ENCODE results near the gene ABCA3.

Gene ABCA3

DNA sequence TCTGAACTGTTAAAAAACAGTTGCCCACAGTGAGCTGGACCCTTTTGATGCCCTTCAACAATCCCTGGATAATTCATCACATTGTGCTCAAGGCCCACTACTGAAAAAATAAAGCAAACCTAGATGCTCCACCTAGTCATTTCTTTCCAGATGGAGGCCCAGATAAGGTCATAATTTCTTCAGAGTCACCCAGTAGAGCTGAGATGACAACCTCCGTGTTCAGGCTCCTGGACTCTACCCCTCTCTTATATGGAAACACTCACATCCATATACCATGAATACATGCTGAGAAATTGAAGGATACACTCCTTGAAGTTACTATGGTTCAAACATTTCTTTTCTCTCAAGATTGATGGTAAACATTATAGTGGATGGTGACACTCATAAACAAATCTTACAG lies 2.7 kb upstream of the ABCA3 start:
- no peak for DNase-seq

DNA sequence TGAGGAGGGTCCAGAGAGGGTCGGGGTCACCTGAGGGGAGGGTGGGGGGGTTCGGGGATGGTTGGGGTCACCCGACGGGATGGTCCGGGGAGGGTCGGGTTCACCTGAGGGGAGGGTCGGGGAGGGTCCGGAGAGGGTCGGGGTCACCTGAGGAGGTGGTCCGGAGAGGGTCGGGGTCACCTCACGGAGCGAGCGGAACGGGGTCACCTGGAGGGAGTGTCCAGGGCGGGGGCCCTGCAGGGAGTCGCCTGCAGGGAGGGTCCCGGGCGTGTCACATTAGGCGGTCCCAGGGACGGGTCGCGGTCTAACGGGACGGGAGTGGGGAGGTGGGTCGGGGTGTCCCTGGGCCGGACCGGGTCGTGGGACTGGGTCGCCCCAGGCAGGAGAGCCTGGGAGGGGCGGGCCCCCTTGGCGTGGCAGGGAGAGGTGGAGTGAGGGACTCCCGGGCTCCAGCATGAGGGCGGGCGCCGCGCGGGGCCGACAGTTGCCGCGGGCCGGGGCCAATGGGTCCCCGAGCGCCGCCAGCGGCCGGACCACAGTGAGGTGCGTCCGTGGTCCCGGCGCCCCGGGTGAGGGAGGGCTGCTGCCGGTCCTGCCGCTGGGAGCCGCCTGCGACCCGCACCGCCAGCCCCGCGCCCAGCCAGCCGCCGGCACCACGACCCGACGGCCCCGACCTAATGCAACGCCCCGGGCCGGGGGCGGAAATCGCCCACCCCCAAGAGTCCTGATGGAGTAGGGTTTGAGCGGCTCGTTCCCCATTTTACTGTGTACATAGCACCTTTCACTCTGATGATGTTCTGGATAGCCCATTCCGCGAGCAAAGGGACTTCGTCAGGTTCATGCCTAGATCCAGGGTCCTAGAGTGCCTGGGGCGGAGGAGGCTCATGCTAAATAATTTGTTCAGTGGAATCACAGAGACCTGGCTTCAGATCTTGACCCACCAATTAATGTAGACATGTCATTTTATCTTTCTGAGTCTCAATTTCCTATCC lies 1.2 kb upstream of the ABCA3 start:
- DNase-seq, result no peak

- no peak for DNase-seq
Measured at GRCh38 chr16:2339521-2340484, 725 bp downstream of the ABCA3 start.

GRCh38 chr16:2337431-2338296 lies 2.9 kb downstream of the ABCA3 start:
- no peak for DNase-seq

GRCh38 chr16:2335286-2335895 lies 5.1 kb downstream of the ABCA3 start:
- no peak for DNase-seq

DNA sequence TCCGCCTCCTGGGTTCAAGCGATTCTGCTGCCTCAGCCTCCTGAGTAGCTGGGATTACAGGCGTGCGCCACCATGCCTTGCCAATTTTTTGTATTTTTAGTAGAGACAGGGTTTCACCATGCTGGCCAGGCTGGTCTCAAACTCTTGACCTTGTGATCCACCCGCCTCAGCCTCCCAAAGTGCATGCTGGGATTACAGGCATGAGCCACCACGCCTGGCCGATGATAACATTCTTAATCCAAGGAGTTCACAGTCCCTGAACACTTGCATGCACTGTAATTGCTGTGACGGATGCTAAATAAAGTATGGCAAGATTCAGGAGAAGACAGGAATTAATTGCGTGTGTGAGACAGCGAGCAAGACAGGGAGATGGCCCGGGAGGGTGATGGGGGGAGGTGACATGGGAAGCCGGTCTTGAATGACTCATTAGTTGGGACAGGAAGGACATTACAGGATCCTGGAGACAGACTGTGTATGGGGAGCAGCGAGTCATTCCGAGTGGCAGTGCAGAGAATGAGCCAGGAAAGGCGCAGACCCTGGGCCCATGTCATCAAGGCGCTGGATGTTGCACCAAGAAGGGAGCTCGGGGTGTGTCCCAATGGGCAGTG lies 6.7 kb downstream of the ABCA3 start:
- DNase-seq, result no peak

DNA sequence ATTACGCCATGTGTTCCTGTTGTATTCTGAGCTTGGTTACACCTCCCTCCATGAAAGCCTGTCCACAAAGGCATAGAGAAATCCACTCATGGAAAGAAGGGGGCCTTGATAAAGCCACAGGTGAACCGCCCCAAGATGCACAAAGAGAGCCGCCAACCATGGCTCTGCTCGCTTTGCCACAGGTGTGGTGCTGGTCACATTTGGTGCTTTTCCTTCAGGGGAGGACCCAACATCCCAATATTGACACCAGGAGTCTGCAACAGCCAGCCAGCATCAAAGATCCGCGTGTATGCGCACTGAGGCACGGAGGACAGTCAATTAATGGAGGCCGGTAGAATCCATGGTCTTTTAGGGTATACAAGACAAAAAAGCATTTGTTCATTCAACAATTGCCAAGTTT lies 7.3 kb downstream of the ABCA3 start:
- DNase-seq, result no peak

- DNase-seq, result no peak
Measured at GRCh38 chr16:2331931-2332267, 8.6 kb downstream of the ABCA3 start.

DNA sequence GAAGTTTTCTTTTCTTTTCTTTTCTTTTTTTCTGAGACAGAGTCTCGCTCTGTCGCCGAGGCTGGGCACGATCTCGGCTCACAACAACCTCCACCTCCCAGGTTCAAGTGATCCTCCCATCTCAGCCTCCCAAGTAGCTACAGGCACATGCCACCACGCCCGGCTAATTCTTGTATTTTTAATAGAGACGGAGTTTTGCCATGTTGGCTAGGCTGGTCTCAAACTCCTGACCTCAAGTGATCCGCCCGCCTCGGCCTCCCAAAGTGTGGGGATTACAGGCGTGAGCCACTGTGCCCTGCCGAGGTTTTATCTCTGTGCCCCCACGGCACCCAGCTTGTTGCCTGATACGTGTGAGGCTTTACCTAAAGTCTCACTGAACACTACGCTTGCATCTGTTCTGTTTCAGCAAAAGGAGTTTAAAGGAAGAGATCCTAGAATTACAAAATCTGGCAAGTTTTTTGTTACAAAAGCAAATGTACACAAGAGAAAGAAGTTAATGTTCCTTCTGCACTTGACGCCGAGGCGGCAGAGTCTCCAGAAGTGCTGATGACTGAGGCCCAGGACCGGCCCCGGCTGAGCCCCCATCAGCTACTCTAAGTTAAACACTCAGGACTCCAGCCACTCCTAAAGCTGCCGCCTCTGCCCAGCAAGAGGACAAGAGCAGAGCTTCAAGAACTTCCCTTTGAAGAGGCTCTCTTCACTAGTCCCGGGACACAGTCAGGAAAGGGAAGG lies 9.2 kb downstream of the ABCA3 start:
- no peak for DNase-seq

DNA sequence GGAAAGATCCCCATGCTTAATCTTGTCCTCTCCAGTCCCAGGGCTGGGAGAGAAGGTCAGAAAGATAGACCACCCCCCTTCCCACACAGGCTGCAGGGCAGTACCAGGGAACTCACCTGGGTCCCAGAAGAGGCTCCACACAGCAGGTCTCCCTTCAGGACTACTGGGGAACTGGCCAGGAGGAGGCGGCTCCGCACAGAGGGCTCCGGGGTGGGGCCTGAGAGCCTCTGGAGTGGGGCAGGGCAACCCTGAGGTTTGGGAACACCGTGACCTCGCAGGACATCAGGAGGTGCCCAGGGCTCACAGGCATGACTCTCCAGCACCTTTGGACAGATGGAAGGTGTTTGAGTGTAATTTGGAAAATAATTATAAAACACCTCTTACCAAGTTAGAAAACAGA lies 11.0 kb downstream of the ABCA3 start:
- no peak for DNase-seq

- no peak for DNase-seq
Measured at GRCh38 chr16:2328428-2328827, 12.1 kb downstream of the ABCA3 start.

- no peak for DNase-seq
Measured at GRCh38 chr16:2326191-2326590, 14.3 kb downstream of the ABCA3 start.

- no peak for DNase-seq
Measured at GRCh38 chr16:2325791-2326190, 14.7 kb downstream of the ABCA3 start.

DNA sequence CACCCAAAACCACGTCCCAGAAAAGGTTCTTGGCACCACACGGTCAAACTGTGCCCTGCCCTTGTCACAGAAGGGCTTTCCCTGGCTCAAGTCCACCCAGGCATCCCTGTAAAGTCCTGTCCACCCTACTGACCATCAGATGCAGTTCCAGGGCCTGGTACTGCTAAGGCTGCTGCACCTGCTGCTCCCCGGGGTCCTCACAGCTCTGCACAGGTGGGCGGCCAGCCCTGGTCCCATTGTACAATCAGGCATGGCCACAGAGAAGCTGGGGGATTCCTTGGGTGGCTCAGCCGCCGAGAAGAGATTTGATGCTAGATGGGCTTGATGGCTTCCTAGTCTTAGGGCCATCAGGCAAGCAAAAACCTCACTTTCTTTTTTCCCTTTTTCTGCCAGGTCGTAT lies 15.3 kb downstream of the ABCA3 start:
- DNase-seq, result no peak

- no peak for DNase-seq
Measured at GRCh38 chr16:2324296-2324859, 16.1 kb downstream of the ABCA3 start.

DNA sequence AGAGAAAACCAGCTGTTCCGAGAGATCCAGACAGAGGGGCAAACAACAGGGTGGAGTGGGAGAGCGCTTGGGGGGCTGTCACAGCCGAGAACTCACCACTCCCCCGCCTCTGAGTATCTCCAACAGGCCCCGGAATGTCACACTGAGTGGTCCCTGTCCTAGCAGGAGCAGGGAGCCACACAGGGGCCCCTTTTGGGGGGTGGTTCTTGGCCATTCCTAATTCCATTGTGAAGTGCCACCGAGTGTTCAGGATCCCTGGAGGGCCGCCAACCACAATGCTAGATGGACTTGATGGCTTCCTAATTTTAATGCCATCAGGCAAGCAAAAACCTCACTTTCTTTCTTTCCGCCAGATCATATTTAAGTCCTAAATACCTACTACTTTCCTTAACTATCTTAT lies 16.8 kb downstream of the ABCA3 start:
- no peak for DNase-seq

- no peak for DNase-seq
Measured at GRCh38 chr16:2319606-2320005, 20.9 kb downstream of the ABCA3 start.

DNA sequence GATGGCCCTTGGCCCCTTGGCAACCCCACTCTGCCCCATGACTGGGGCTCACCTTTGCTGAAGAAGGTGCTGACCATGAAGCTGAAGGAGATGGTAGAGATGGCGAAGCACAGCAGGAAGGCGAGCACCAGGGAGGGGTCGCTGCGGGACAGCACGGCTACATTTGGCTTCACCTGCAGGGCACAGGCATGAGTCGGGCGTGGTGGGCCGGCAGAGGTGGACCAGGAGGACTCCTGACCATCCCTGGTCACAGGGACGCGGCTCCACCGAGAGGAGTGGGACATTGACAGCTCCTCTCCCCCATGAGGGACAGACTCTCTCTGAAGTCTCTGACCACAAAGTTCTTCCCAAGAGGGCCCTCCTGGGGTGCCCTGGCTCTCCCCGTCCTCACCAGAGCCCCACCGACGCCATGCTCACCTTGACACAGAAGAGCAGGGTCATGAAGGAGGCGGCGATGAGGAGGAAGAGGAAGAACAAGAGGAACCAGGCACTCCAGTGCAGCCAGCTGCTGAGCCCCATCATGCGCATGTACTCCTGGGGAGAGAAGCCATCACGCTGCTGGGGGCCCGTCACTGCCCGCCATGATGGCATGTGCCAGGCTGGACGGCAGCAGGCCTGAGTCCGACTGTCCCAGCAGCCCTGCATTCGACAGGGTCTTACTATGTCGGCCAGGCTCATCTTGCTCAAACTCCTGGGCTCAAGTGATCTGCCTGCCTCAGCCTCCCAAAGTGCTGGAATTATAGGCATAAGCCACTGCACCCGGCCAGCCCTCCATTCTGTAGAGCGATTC lies 23.1 kb downstream of the ABCA3 start:
- DNase-seq, result no peak

- no peak for DNase-seq
Measured at GRCh38 chr16:2308089-2308962, 32.2 kb downstream of the ABCA3 start.

Data from kidney glomerular epithelial cell (primary cell).